HG02943 (cell line): ENCODE data around the gene CHST8.
"Not testable (repeated sequence)": the region's sequence is repeated elsewhere in the genome, so short reads cannot be mapped to it uniquely, and the experiment has no call there.

ENCODE experiments used
- ATAC-seq: cut with Tn5 transposase; IDR thresholded peaks from one replicate; pipeline ENCODE4 v1.9.1; 2021; ENCODE audit warnings: mild to moderate bottlenecking, low read depth, moderate library complexity; ENCODE audit not compliant: unreplicated experiment

Gene CHST8

GRCh38 chr19:33639035-33639681, 17.4 kb downstream of the CHST8 start:
- no peak for ATAC-seq

GRCh38 chr19:33640773-33641172, 19.0 kb downstream of the CHST8 start:
- no peak for ATAC-seq

DNA sequence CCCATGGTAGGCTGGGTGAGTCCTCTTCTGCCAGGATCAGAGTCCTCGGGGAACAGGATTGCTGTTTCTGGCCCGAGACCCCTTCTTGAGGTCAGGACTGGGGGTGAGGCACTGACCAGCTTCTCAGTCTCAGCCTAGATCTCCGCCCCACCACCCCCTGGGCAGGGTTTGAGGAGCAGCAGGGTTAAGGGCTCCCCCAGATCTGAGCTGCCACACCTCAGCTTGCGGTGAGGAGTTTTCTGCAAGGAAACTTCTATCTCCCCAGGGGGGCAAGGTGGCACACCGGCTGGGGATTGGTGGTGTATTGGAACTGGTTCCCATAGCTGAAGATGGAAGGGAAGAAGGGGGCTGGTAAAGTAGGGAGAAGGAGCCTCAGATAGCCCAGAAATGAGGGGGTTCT, 19.5 kb downstream of the CHST8 start:
- ATAC-seq: no peak

DNA sequence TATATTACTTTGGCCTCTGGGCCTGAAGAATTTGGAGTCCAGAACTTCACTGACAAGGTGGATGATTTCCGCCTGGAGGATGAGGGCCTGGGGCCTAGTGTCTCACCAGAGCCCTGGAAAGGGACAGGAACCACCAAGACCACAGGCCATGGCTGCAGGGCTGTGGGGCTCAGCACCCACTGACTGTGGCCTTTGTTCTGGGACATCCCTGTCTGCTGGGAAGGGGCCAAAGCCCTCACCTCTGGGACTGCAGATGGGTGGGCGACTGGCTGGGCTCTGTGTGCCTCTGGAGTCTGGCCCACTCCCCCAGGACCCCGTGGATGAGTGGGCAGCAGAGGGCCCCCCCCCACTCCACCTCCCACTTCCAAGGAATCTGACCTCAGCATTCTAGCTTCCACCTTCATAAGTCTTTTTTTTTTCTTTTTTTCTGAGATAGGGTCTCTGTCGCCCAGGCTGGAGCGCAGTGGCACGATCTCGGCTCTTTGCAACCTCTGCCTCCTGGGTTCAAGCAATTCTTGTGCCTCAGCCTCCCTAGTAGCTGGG, 20.3 kb downstream of the CHST8 start:
- ATAC-seq: no peak

- no peak for ATAC-seq
Observed at GRCh38 chr19:33644284-33644836, 22.6 kb downstream of the CHST8 start.

DNA sequence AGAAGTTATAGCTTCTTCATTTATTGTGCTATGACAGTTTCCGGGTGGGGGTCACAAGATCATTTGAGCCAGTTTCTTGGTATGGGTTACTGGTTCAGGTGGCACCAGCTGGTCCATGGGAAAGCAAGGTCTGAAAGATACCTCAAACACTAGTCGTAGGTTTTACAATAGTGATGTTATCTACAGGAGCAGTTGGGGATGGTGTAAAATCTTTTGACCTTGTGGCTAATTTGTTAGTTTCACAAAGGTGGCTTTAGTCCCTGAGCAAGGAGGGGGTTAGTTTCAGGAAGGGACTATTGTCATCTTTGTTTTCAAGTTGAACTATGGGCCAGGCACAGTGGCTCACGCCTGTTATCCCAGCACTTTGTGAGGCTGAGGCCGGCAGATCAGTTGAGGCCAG, 24.6 kb downstream of the CHST8 start:
- ATAC-seq: no peak

DNA sequence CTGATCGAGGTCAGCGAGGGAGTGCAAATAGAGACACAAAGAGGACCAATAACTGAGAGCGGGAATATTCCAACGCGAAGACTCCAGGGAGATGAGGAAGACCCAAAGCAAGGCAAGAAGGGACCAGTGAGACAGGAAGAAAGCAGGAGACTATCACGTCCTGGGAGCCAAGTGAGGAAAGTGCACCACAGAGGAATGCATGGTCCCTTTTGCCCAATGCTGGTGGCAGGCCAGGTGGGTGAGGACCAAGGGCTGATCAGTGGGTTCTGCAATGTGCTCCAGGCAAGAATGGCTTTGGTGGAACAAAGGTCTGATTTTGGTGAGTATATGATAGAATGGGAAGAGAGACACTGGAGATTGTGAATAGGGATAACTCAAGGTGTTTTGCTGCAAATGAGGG, 25.4 kb downstream of the CHST8 start:
- no peak for ATAC-seq

DNA sequence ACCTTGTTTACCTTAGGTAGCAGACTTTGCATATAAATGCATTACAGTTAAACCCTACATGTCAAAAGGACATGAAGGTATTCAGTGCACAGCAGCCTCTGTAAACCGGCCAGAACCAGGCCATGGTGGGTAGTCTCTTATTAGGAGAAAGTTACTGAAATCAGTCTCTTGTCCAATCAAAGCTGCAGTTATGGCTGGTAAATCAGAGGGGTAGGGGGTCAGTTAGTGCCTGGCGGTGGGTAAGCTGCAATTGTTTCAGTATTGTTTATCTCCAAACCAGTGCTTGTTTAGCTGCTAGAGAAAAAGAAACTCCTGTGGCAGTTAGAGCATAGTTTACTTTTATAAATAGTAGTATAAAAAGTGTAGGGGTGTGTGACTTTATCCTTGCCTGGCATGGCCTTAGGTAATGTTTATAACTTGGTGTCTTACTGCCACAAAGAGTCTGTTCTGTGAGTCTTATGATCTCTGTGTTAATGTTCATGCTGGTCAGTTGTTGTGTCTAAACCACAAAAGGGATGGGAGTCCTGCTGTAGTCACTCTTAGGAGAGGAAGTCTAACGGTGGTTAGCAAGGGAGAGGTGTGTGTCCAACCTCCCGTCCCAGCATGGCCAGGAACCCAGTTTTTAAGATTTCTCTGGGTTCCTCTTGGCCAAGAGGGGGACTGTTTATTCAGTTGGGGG, 28.0 kb downstream of the CHST8 start:
- no peak for ATAC-seq

GRCh38 chr19:33653684-33654083, 31.9 kb downstream of the CHST8 start:
- no peak for ATAC-seq

GRCh38 chr19:33654840-33655508, 33.2 kb downstream of the CHST8 start:
- ATAC-seq: no peak

DNA sequence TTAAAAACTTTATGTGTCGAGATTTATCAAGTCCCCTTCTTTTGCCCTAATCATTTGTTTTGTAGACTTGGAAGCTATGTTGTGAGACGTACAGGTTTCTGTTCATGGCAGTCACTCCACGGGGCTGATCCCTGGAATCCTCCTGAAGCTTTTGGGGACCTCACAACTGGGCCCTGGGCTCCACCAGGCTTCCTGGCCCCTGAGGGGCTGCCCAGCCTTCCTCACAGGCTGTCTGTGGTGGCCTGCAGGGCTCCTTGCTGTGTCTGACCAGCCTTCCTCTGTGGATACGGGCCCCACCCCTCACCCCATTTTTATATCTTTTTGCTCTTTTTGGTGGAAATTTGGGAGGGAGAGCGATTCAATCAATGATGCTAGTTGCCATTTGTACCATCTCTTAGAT, 38.1 kb downstream of the CHST8 start:
- no peak for ATAC-seq

- no peak for ATAC-seq
Observed at GRCh38 chr19:33660410-33661124, 38.8 kb downstream of the CHST8 start.

DNA sequence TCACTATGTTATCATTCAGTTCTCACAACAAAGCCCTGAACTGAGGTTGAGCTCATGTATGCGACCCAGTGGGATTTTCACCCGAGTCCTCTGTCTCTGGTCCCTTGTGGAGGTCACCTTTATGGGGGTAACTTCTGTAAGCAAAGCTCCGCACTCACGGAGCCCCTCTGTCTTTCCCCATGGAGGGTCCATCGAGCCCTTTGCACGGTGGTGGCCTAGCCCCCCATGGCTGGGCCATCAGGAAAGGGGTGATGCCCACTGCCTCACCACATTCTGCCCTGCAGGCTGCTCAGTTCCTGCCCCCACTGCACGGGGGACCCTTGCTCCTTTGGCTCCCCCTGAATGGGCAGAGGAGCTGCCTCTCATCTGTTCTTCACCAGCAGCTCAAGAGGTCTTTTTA, 39.6 kb downstream of the CHST8 start:
- ATAC-seq: no peak

DNA sequence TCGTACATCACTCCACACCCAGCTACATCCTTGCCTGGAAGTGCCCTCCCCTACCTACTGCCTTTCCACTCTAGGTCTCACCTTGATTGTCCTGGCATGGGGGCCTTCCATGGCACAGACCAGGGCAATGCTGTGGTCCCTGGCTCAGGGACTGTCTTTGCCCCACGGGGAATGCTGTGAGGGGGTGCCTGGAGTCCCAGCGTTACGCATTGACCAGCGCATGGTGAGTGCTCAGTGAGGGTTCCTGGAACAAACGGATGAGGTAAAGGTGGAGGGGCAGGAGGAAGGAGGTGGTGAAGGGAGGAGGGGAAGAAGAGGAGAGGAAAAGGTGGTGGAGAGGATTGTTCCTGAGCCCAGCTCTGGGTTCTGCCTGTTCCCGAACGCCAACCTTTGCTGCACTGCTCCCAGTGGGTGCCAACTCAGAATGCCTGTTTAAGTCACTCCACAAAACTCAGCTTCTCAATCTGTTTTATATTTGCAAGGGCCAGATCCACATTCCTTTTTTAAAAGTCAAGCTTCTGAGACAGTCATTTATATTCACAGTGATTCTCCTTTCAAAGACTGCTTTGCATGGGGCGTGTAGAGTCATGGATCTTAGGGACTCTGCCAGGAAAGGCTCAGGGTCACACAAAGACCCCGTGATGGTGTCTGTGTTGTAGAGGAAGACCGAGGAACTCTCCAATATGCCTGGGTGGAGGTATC, 40.8 kb downstream of the CHST8 start:
- ATAC-seq: no peak

DNA sequence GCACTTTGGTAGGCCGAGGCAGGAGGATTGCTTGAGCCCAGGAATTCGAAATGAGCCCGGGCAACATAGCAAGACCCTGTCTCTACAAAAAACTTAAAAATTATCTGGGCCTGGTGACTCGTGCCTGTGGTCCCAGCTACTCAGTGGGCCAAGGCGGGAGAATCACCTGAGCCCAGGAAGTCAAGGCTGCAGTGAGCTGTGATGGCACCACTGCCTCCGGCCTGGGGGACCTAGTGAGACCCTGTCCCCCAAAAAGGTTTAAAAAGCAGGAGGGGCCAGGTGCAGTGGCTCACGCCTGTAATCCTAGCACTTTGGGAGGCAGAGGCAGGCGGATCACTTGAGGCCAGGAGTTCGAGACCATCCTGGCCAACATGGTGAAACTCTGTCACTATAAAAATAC, 41.6 kb downstream of the CHST8 start:
- ATAC-seq: not testable (repeated sequence)

- ATAC-seq: no peak
Observed at GRCh38 chr19:33664744-33665143, 43.0 kb downstream of the CHST8 start.

DNA sequence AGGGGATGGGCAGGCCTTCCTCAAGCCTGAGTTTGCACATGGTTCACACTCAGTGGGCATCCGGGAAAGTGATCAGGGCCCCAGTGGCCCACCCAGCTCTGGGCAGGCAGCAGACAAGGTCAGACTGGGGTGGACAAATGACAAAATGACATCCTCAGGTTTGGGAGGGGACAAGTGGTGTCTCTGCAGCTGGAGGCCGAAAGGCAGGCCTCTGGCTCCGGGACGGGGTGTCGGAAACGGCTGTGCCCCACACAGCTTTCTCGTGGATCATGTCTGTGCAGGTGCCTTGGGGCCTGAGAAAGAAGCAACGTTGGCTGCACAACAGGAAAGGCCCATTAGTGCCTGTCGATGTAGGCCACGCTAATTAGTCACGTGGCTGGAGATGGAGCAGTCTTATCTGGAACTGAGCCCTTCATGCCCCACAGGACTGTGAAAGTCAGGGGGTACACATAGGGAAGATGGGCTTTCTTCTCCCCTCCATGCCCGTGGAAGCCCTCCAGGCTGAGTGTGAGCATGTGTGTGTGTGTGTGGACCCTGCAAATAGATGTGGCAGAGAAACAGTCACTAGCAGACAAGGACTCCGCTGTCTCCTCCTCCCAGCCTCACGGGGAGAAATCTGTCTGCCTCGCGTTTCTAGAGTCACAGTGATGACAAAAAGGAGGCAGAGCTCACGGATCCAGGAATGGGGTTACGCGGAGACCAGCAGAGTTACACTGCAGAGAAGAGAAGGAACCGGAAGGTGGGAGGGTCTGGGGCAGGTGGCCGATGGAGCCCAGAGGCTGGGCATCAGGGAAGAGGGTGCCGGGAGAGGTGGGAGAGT, 44.2 kb downstream of the CHST8 start:
- no peak for ATAC-seq

DNA sequence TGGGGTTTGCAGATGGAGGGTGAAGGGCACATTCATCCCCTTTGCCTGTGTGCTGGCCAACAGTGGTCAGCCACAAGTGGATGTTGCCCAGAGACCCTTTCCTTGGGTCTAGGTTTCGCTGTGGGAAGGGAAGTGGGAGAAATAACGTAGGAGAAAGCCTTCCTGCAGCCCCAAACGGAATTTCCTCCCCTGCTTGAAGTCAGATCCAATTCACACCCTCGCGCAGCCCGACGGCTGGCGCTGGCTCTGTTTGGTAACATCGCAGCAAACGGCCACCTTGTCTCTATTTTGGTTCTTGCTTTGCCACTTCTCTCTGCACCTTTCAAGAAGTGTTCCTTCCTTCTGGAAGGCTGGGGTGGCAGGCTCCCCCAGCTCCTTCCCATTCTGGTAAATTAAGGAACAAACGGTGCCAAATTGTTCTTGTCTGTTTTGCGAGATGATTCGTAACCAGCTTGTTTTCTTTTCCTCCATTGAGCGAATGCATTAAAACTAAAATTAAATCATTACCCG, 45.4 kb downstream of the CHST8 start:
- ATAC-seq: no peak

- no peak for ATAC-seq
Observed at GRCh38 chr19:33667881-33668280, 46.1 kb downstream of the CHST8 start.
